ENCODE measurements around the gene PTPRB. TPM values are rescaled to one million over a fixed set of nuclear protein-coding genes. Genes with fewer than 3 reads are reported as not detected.

PTPRB gene
- polyA plus RNA-seq, 12 donors: 9.1 to 19.8 (median 16.9) TPM; not detected in 1

- peak; percentile 28 for DNase-seq
Observed at GRCh38 chr12:70645494-70646317, 8.5 kb upstream of the PTPRB start.

GRCh38 chr12:70644861-70645260, 7.6 kb upstream of the PTPRB start:
- no peak for DNase-seq

DNA sequence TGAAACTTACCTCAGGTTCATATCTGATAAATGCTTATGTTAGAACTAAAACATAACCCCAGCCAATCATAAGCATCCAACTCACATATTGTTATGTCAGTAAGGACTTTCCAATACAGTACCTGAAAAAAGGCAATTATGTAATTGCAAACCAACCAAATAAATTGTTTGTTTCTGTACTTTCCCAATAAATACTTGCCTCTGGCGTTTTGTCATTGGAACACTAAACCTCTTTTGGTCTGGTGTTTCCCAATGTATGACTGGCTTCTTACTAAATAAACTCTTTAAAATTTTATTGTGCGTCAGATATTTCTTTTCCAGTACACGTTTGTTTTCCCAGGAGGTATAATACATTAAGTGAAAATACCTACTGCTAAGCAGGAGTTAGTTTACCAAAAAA, 6.7 kb upstream of the PTPRB start:
- no peak for DNase-seq

DNA sequence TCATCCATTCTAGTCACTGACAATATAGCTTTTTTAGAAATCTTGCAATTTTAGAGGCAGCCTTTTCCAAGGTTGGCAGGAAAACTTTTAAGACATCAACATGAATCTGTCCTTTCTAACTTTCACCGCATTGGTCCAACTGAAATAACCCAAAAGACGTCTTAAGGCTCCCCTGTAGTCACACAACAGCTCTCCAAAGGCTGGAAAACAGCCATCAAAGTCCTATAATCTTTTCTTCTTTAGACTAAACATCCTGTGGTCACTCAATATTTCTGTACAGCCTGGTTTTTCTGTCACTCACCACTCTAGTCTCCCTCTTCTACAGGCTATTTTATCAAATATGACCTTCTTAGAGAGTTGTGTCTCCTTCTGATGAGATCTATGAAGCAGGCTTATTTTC, 4.5 kb upstream of the PTPRB start:
- no peak for DNase-seq

DNA sequence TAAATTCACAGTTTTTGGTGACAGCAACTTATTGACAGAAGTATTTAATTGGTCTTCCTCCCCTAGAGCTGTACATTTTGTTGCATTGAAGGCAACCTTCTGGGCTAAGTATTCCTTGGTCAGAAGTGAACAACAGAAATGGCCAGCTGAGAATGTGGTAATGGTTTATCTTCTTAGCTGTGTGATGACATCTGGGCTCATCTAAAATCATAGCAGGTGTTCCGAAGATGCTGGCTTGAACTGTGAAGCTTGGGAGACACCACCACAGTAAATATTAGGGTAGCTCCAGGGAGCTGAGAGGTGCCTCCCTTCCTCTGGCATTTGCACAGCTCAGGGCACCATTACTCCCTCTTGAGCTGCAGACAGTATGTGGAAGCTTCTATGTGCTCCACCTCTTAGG, 3.7 kb upstream of the PTPRB start:
- no peak for DNase-seq

- DNase-seq: no peak
Observed at GRCh38 chr12:70639535-70639934, 2.3 kb upstream of the PTPRB start.

GRCh38 chr12:70638639-70639360, 1.6 kb upstream of the PTPRB start:
- no peak for DNase-seq

GRCh38 chr12:70635755-70636154, 1.5 kb downstream of the PTPRB start:
- no peak for DNase-seq

DNA sequence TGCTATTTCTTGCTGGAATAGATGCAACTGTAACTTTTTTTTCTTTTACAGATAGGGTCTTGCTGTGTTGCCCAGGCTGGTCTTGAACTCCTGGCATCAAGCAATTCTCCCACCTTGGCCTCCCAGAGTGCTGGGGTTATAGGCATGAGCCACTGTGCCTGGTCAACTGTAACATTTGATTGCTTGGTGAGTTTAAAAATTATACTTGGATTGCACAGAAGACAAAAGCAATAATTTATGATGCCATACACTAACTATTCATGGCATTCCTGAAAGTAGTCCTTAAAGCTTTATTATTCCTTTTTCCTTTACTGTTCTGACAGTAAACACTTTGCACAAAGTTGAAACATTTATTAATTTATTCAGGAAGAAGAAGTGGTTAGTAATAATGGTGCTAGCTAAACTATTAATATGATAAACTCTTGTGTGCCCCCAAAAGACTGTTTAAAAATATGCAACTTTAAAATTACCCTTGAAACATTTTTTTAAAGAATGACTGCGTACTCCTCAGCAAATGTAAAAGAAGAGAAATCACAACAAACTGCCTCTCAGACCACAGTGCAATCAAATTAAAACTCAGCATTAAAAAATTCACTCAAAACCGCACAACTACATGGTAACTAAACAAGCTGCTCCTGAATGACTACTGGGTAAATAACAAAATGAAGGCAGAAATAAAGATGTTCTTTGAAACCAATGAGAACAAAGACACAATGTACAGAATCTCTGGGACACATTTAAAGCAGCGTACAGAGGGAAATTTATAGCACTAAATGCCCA, 8.3 kb downstream of the PTPRB start:
- no peak for DNase-seq

DNA sequence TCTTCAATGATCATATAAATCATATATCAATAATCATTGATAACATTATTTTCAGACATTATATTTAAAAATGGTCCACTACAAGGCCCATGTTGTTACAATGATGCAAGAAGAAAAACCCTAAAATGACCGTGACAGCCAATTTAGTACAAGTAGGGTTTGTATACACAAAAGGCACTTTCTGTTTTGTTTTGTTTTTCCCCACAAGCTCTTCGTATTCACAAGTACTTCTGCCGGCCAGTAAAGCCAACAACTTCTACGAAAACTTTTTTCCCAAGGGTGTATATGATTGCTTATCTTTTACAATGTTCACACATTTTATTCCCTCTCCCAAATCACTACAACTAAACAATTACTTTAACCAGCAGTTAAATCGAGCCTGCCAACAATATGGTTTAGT, 9.6 kb downstream of the PTPRB start:
- DNase-seq: no peak

- DNase-seq: no peak
Observed at GRCh38 chr12:70626180-70626579, 11.0 kb downstream of the PTPRB start.

- no peak for DNase-seq
Observed at GRCh38 chr12:70619471-70620152, 17.6 kb downstream of the PTPRB start.

- DNase-seq: no peak
Observed at GRCh38 chr12:70618371-70618770, 18.9 kb downstream of the PTPRB start.

- no peak for DNase-seq
Observed at GRCh38 chr12:70617450-70617849, 19.8 kb downstream of the PTPRB start.

- no peak for DNase-seq
Observed at GRCh38 chr12:70615174-70615866, 21.9 kb downstream of the PTPRB start.

GRCh38 chr12:70609739-70610491, 27.3 kb downstream of the PTPRB start:
- no peak for DNase-seq

DNA sequence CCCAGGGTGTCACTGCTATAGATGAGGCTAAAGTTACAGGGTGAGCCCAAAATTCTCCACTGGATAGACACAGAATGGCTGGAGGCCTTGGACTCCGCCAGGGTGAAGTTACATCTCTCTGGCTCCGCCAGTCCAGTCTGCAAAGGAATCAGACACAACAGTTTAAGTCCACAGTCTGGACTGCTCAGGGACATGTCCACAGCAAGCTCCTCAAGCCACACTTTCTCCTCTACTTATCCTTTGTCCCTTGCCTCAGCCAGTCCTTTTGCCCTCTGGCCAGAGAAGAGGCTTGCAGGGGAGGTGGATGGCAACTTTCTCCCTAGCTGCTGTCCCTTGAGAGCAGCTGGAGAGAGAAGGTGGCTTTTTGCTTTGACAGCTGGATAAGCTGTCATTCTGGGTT, 28.0 kb downstream of the PTPRB start:
- DNase-seq: no peak

DNA sequence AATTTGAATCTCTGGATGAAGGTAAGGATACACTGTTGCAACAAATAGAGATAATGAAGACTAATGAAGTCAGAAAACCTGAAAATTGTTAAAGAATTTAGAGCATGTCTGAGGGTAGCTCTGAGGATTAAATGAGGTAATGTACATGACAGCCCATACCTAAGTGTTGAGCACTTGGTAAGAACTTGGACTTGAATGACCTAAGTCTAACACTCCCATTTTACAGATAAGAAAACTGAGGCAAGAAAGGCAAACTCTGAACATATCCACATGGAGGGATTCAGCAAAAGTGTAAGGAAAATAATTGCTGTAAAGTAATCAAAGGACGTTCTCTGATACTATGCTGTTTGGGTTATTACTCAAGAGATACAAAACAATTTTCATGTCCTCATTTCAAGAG, 29.0 kb downstream of the PTPRB start:
- DNase-seq: no peak

GRCh38 chr12:70607107-70607506, 30.1 kb downstream of the PTPRB start:
- no peak for DNase-seq

DNA sequence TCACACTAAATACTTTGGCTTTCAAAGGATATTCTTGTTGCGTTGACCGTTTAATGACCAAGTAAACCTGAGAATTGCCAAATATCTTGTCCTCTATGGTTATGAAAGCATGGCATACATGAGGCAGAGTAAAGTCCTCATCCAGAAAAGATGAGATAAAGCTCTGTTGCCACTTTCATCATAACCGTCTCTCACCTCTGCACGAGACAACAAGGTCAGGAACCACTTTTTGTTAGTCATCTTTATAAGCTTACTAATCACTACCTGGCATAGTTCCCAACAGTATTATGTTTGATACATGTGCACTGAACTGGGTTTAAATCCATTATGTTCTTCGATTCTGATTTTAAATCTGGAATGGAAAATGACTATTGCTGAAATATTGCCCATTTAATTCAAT, 31.3 kb downstream of the PTPRB start:
- DNase-seq: no peak

- no peak for DNase-seq
Observed at GRCh38 chr12:70604662-70605061, 32.6 kb downstream of the PTPRB start.
